Measurements from ENCODE around the gene TXNRD1.
A peak's percentile ranks its signal among the peaks of the same experiment; 100 is the strongest.
"Not testable (repeated sequence)": the region's sequence is repeated elsewhere in the genome, so short reads cannot be mapped to it uniquely, and the experiment has no call there.

TXNRD1 gene

GRCh38 chr12:104372721-104373335 lies 157.2 kb downstream of the TXNRD1 start:
- no peak for DNase-seq (ENCODE audit: low spot score)

- DNase-seq (ENCODE audit: low spot score), result no peak
Observed at GRCh38 chr12:104374071-104374470, 158.5 kb downstream of the TXNRD1 start.

GRCh38 chr12:104374806-104375205 lies 159.2 kb downstream of the TXNRD1 start:
- DNase-seq (ENCODE audit: low spot score), result no peak

GRCh38 chr12:104375775-104376174 lies 160.2 kb downstream of the TXNRD1 start:
- DNase-seq (ENCODE audit: low spot score), result no peak

GRCh38 chr12:104376650-104377513 lies 161.3 kb downstream of the TXNRD1 start:
- DNase-seq (ENCODE audit: low spot score), result no peak

GRCh38 chr12:104377514-104377812 lies 161.9 kb downstream of the TXNRD1 start:
- DNase-seq (ENCODE audit: low spot score), result no peak

GRCh38 chr12:104378427-104378826 lies 162.8 kb downstream of the TXNRD1 start:
- DNase-seq (ENCODE audit: low spot score), result no peak

GRCh38 chr12:104381341-104381730 lies 165.8 kb downstream of the TXNRD1 start:
- DNase-seq (ENCODE audit: low spot score), result no peak

GRCh38 chr12:104381731-104382480 lies 166.3 kb downstream of the TXNRD1 start:
- peak; percentile 83 for DNase-seq (ENCODE audit: low spot score)

GRCh38 chr12:104384141-104384880 lies 168.7 kb downstream of the TXNRD1 start:
- no peak for DNase-seq (ENCODE audit: low spot score)

GRCh38 chr12:104385510-104385909 lies 169.9 kb downstream of the TXNRD1 start:
- DNase-seq (ENCODE audit: low spot score), result no peak

GRCh38 chr12:104386461-104386860 lies 170.9 kb downstream of the TXNRD1 start:
- DNase-seq (ENCODE audit: low spot score), result no peak

GRCh38 chr12:104387190-104387589 lies 171.6 kb downstream of the TXNRD1 start:
- DNase-seq (ENCODE audit: low spot score), result no peak

- DNase-seq (ENCODE audit: low spot score), result not testable (repeated sequence)
Observed at GRCh38 chr12:104394086-104394485, 178.5 kb downstream of the TXNRD1 start.
